Esophagus (tissue), 2 donors: ENCODE measurements around the gene SLC4A8. TPM values are rescaled to one million over a fixed set of nuclear protein-coding genes. Genes with fewer than 3 reads are reported as not detected.
"Not testable (repeated sequence)": the region's sequence is repeated elsewhere in the genome, so short reads cannot be mapped to it uniquely, and the experiment has no call there.

Experiments
- H3K27ac ChIP-seq, 2 donors: one replicate each; pipeline ENCODE4 v1.5.1; 2013; ENCODE audit warnings: low read depth in 2 of 2, mild to moderate bottlenecking in 2 of 2, inconsistent platforms in 1 of 2, low read length in 1 of 2, moderate library complexity in 1 of 2
- H3K27me3 ChIP-seq, 2 donors: one replicate each; pipeline ENCODE4 v1.6.1; 2013; ENCODE audit warnings: low read length in 2 of 2, control low read depth in 1 of 2, mild to moderate bottlenecking in 1 of 2; ENCODE audit not compliant: insufficient read depth in 2 of 2, control insufficient read depth in 1 of 2
- H3K36me3 ChIP-seq, 2 donors: one replicate each; pipeline ENCODE4 v1.6.1; 2013; ENCODE audit warnings: low read length in 1 of 2; ENCODE audit not compliant: control insufficient read depth in 2 of 2, insufficient read depth in 2 of 2
- H3K4me1 ChIP-seq, 2 donors: one replicate each; pipeline ENCODE4 v1.6.1; 2013; ENCODE audit warnings: low read length in 1 of 2; ENCODE audit not compliant: control insufficient read depth in 2 of 2, insufficient read depth in 2 of 2
- H3K4me3 ChIP-seq, 2 donors: one replicate each; pipeline ENCODE4 v1.5.1; 2013; ENCODE audit warnings: low read length in 2 of 2, mild to moderate bottlenecking in 2 of 2, low read depth in 1 of 2, moderate library complexity in 1 of 2
- H3K9me3 ChIP-seq, 2 donors: one replicate each; pipeline ENCODE4 v1.6.1; 2013; ENCODE audit warnings: mild to moderate bottlenecking in 2 of 2, low read depth in 1 of 2, low read length in 1 of 2, moderate library complexity in 1 of 2; ENCODE audit not compliant: control insufficient read depth in 2 of 2, insufficient read depth in 1 of 2
- WGBS, 2 donors: extraction: QIAGEN DNeasy Blood & Tissue Kit; methylation state at CpG; one replicate each; pipeline ENCODE4 v1.1.7; 2013; 5-methylcytosine and 5-hydroxymethylcytosine counted together
- polyA plus RNA-seq, 2 donors: library from polyadenylated mRNA; stranded (reverse); fragments of 200-250 nt; gene quantifications; one replicate each; pipeline ENCODE4 v1.2.3, GENCODE V29; 2013
- donor health status: healthy with polysubstance abuse.
- donor health status: Bipolar disorder and iron deficiency.

SLC4A8 gene
- polyA plus RNA-seq, 2 donors, result 0.04 to 0.05 TPM

- Histone ChIP-seq H3K27ac (no peak overlapping the region), H3K9me3 (no peaks in the 10 kb centered on the region), H3K4me1 (no peaks in the 10 kb centered on the region), H3K4me3 (no peak overlapping the region), H3K36me3 (no peaks in the 10 kb centered on the region), H3K27me3 (no peaks in the 10 kb centered on the region)
- 93 to 95% methylated on average over 7 of the region's 7 CpGs for WGBS, 2 donors
These were observed 87.1 kb downstream of the SLC4A8 start for GRCh38 chr12:51511546-51512260.

GRCh38 chr12:51512438-51512837, 87.8 kb downstream of the SLC4A8 start:
- no peaks in the 10 kb centered on the region for H3K9me3 ChIP-seq
- no peak overlapping the region for H3K4me3 ChIP-seq
- no peaks in the 10 kb centered on the region for H3K4me1 ChIP-seq
- no peaks in the 10 kb centered on the region for H3K36me3 ChIP-seq
- 82 to 85% methylated on average over 2 of the region's 2 CpGs for WGBS, 2 donors
- no peaks in the 10 kb centered on the region for H3K27me3 ChIP-seq
- no peak overlapping the region for H3K27ac ChIP-seq

GRCh38 chr12:51515037-51515436, 90.4 kb downstream of the SLC4A8 start:
- not testable (repeated sequence) for H3K4me3 ChIP-seq, H3K27me3 ChIP-seq, H3K9me3 ChIP-seq, H3K36me3 ChIP-seq, H3K27ac ChIP-seq, H3K4me1 ChIP-seq
- WGBS, 2 donors, result 81 to 87% methylated on average over 4 of the region's 4 CpGs

GRCh38 chr12:51517316-51517715, 92.7 kb downstream of the SLC4A8 start:
- H3K4me3 ChIP-seq, result no peak overlapping the region
- H3K27me3 ChIP-seq, result no peaks in the 10 kb centered on the region
- WGBS, 2 donors, result 90 to 92% methylated on average over 3 of the region's 3 CpGs

GRCh38 chr12:51517800-51518199, 93.2 kb downstream of the SLC4A8 start:
- no peaks in the 10 kb centered on the region for H3K36me3 ChIP-seq
- no peaks in the 10 kb centered on the region for H3K4me1 ChIP-seq
- peaks cover 0 to 2% of the 10 kb centered on the region in 2 donors for H3K9me3 ChIP-seq
- WGBS, 2 donors, result 72 to 83% methylated on average over 6 of the region's 6 CpGs
- no peaks in the 10 kb centered on the region for H3K27me3 ChIP-seq
- H3K4me3 ChIP-seq, result no peak overlapping the region
- no peak overlapping the region for H3K27ac ChIP-seq

More at GRCh38 chr12:51517316-51517715, 92.7 kb downstream of the SLC4A8 start:
- Histone ChIP-seq H3K27ac (no peak overlapping the region), H3K4me1 (no peaks in the 10 kb centered on the region), H3K36me3 (no peaks in the 10 kb centered on the region), H3K9me3 (peaks cover 0 to 2% of the 10 kb centered on the region in 2 donors)

GRCh38 chr12:51519755-51520154, 95.1 kb downstream of the SLC4A8 start:
- peaks cover 0 to 2% of the 10 kb centered on the region in 2 donors for H3K9me3 ChIP-seq
- no peaks in the 10 kb centered on the region for H3K4me1 ChIP-seq
- WGBS, 2 donors, result 81 to 87% methylated on average over 2 of the region's 2 CpGs
- no peaks in the 10 kb centered on the region for H3K27me3 ChIP-seq
- H3K36me3 ChIP-seq, result no peaks in the 10 kb centered on the region
- no peak overlapping the region for H3K4me3 ChIP-seq
- no peak overlapping the region for H3K27ac ChIP-seq

- WGBS, 2 donors, result 78 to 86% methylated on average over 13 of the region's 13 CpGs
- Histone ChIP-seq H3K36me3 (no peaks in the 10 kb centered on the region), H3K27ac (no peak overlapping the region), H3K27me3 (no peaks in the 10 kb centered on the region), H3K9me3 (peaks cover 0 to 2% of the 10 kb centered on the region in 2 donors), H3K4me1 (no peaks in the 10 kb centered on the region), H3K4me3 (no peak overlapping the region)
These were observed 96.1 kb downstream of the SLC4A8 start for GRCh38 chr12:51520576-51521325.

- Histone ChIP-seq H3K4me3 (no peak overlapping the region), H3K9me3 (peaks cover 0 to 2% of the 10 kb centered on the region in 2 donors), H3K4me1 (no peaks in the 10 kb centered on the region), H3K27ac (no peak overlapping the region), H3K36me3 (no peaks in the 10 kb centered on the region), H3K27me3 (no peaks in the 10 kb centered on the region)
- WGBS, 2 donors, result 85 to 89% methylated on average over 9 of the region's 9 CpGs
These were observed 97.1 kb downstream of the SLC4A8 start for GRCh38 chr12:51521554-51522276.

- WGBS, 2 donors, result 56 to 77% methylated on average over 5 of the region's 5 CpGs
These were observed 98.1 kb downstream of the SLC4A8 start for GRCh38 chr12:51522696-51523095.

More at GRCh38 chr12:51522696-51523095, 98.1 kb downstream of the SLC4A8 start:
- Histone ChIP-seq H3K27ac (no peak overlapping the region), H3K27me3 (no peaks in the 10 kb centered on the region), H3K36me3 (no peaks in the 10 kb centered on the region), H3K4me3 (no peak overlapping the region), H3K4me1 (no peaks in the 10 kb centered on the region), H3K9me3 (peaks cover 0 to 2% of the 10 kb centered on the region in 2 donors)
